HG03575 (cell line): ENCODE measurements around the gene MYCBPAP.

Experiments
- ATAC-seq: cut with Tn5 transposase; IDR thresholded peaks from one replicate; pipeline ENCODE4 v1.9.1; 2021; ENCODE audit not compliant: unreplicated experiment, insufficient number of reproducible peaks, low FRiP score; ENCODE audit errors: extremely low read depth

Gene MYCBPAP

DNA sequence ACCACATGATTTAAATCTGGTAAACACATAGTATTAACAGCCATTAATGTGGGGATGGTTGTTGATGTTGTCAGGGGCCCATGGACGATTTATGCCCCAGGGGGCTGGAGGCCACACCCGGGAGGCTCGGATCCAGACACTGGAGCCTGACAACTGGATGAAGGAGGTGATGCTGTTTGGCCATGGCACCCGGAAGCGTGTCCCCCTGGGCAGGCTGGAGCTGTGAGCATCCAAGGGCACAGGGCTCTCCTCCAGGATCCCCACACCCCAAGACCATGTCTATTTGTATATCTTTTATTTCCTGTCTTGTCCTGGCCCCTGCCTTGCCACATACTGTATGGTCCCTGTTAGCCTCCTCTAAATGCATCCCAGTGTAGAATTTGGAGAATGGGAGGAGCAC, 25.0 kb upstream of the MYCBPAP start:
- no peak for ATAC-seq

DNA sequence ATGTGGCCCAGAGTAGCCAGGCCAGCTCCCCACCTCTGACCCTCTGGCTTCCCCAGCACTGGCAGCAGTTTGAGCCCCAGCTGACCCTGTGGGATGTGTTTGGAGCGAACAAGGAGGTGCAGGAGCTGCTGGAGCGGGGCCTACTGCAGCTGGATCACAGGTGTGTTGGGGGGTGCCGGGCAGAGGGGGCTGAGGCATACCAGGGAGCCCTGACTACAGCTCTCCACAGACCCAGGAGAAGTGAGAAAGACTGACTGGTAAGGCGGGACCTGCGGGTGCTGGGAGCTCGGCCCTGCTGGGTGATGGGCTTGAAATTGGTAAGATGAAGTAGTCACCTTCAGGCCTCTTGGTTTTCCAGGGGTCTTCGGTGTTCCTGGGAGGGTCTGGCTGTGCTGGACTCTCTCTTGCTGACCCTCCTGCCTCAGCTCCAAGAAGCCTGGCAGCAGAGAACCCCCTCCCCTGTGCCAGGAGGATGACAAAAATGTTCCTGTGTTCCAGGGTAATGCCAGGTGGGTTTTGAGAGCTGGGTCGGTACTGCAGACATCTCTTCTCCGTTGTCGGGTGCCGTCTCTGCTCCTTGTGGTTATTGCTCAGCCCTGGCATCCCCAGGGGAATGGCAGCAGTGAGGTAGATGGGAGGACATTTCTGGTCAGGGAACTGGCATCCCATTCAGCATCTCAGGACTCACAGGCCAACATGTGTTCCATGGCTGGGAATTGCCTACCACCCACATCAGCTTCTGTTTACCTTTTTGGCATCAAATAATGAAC, 23.7 kb upstream of the MYCBPAP start:
- no peak for ATAC-seq

DNA sequence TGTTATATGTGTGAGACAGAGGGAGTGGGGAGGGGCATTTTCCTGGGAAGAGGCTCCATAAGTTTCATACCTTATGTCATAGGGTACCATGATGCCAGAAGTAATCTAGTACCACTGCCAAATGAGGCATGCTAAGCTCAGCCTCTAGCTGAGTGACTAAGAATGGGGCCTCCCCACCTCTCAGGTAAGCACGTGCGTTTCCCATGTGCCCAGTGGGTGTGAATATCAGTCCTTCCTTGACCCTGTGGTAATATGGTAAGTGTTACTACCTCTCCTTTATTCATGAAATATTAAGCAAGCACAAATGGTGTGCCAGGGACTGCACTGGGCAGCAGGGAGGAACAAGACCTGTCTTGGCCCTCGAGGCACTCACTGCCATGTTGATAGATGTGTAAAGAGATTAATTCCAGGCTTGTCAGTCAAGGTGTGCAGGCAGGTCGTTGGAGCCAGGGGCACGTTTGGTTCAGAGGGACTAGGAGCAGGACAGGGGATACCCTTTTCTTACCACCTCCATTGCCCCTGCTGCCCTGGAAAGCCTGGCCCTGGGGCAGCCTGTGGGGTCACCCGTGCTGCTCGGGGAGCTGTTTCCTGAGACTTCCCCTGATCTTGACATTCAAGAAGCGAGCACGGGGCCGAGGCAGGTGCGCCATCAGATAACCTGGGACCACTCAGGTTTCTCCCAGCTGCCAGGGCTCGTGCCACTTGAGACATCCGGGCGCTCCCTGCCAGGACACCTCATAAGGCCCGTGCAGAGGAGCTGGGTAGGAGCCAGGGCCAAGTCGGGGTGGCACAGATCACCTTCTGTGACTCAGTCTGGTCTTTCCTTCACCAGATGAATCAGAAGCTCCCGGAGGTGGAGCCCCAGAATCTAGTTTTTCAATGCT, 20.8 kb upstream of the MYCBPAP start:
- ATAC-seq, result no peak

DNA sequence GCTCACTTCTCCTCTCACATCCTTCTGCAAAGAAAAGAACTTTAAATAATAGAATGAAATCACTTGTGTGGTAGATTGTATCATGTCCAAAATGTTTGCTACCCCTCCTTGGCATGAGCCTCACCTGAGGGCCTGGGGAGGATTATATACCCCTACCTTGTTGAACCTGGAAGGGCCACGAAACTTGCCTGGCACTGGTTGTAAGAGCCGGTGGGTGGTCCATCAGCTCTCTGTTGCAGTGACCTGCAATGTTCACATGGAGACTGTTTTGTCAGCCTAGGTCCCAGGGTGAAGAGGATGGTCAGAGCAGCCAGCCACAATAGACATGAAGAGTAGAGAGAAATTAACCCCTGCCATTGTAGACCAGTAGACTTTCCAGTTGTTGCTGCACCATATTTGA, 19.4 kb upstream of the MYCBPAP start:
- ATAC-seq, result no peak

DNA sequence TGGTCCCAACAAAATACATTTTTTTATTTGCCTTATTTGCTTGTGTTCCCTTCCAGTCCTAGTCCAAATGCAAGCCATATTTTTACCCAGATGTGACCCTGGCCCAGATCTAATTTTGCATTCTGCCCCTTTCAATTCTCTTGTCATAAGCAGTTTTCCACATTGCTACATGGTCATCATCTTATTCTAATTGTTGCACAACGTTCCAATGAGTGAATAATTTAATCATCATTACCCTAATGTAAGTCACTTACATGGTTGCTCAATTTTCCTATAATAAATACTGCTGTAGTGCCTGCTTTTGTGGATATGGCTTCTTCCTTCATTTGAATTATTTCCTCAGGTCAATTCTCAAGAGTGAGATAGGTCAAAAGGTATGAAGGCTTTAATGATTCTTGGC, 16.7 kb upstream of the MYCBPAP start:
- ATAC-seq, result no peak

DNA sequence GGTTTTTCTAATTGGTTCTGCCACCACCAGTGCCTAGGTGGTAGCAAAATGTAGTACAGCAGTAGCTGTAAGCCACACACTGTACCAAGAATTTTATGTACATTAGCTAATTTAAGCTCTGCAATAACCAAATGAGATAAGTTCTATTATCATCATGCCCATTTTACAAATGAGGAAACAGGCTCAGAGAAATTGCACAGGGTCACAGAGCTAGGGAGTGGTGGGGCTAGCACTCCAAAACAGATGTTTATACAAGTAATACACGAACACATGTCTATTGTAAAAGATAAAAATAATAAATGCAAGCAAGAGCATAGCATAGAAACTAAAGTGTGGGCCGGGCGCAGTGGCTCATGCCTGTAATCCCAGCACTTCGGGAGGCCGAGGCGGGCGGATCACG, 16.0 kb upstream of the MYCBPAP start:
- no peak for ATAC-seq

DNA sequence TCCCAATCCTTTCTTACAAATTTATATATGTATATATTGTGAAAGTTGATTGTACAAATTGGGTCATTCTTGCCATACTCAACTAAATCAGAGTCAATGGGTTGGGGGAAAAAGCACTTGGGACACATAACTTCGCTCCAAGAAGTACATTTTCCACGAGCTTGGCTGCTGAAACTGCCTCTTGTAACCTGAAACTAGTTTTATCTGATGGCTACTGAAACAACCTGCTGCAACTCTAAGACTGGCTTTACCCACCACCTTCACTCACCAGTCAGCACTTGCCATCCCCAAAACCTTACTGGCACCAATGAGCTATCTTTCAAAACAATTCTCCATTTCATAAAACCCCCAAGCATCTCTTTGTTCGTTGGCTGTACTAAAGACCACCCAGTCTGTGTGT, 14.5 kb upstream of the MYCBPAP start:
- ATAC-seq, result no peak

DNA sequence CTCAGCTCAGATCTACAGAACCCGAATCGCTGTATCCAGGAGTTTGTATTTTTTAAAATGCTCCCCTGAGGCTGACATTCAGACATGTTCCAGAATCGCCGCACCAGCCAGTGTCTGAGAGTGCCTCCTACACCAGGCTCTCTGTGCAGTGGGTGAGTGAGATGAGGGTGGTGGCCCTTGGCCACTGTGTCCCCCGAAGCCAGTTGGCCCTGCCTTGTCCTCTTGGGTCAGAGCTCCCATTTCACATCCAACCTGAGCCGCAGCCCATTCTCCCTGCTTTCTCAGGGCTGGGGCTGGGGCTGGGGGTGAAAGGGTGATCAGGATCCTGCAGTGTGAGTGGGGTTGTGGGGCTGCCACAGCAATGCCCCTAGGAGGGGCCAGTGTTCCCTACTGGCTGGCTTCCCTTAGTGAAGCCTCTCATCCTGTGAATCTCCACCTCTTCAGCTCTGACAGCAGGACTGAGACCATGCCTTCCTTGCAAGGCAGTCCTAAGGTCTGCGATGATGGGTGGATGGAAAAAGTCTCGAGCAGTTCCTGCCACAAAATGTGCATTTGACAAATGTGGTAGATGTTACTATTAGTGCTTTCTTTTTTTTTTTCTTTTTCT, 12.9 kb upstream of the MYCBPAP start:
- no peak for ATAC-seq

DNA sequence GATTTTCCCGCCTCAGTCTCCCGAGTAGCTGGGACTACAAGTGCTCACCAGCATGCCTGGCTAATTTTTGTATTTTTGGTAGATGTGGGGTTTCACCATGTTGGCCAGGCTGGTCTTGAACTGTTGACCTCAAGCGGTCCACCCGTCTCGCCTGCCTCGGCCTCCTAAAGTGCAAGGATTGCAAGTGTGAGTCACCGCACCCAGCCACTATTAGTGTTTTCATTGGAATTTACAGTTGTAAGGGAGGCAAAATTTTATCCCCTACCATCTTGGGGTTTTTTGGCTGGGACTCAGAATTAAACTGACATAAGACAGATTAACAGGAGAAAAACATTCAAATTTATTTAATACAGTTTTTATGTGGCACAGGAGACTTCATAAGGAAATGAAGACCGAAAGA, 12.3 kb upstream of the MYCBPAP start:
- ATAC-seq, result no peak

DNA sequence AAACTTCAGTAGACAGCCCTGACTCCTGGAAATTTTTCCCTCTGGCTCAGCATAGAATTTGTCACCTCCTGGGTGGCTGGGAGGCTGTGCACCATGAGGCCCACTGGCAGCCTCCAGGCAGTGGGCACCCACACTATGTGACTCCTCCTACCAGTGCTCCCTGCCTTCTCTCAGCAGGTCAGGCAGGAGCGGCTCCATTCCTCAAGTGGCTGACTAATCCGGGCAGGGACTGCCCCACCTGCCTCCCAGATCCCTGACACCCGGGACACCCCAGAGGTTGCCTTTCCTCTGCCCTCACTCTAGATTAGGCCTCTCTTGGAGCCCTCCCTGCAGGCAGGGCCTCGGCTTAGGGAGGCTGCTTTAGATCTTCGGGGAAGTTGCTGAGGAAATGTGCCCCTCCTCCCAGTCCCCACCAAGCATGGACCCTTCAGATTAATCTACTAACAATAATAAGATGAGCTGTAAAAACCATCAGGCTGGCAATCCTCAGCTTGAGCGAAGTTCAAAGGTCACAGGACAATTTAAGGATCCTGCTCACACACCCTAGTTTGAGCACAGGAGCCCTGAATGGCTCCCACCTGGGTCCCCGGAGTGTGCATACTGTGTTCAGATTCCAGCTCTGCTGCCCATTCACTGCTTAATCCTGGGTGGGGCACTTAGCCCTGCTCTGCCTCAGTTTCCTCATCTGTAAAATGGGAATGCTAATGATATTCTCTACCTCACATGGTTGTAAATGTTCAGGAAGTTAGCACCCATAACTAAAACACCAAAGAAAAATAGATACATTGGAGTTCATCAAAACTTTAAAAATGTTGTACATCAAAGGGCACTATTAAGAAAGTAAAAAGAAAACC, 10.0 kb upstream of the MYCBPAP start:
- no peak for ATAC-seq

DNA sequence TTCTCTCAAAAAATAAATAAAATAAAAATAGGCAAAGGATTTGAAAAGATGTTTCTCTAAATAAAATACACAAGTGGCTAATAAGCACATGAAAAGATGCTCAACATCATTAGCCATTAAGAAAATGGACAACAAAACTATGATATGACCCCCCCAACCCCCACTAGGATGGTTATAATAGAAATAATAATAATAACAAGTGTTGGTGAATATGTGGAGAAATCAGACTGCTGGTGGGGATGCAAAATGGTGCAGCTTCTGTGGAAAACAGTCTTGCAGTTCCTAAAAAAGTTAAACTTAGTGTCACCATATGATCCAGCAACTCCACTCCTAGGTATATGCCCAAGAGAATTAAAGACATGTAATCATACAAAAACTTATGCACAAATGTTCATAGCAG, 9.0 kb upstream of the MYCBPAP start:
- ATAC-seq, result no peak

DNA sequence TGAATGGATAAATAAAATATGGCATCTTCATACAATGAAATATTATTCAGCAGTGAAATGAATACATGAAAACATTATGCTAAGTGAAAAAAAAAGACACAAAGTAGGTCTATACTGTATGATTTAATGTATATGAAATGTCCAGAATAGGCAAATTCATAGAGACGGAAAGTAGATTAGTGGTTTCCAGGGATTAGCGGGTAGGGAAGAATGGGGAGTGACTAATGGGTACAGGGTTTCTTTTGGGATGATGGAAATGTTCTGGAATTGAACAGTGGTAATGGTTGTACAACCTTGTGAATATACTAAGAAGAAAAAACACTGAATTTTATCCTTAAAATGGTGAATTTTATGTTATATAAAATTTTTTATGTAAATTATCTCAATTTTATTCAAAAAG, 8.5 kb upstream of the MYCBPAP start:
- no peak for ATAC-seq

DNA sequence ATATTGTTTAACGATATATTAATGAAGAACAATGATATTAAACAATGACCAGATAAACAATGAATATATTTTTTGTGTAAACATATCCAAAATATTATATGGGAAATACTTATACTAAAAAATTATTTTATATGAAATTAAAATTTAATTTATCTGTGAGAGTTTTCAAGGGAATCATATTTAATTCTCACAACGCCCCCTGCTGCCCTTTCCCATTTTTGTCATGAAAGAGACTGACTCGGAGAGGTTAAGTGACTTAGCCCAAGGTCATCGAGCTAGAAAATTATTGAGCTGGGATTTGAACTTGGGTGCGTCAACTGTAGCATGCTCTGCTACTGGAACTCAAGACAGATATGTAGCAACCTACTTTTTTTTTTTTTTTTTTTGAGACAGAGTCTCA, 7.2 kb upstream of the MYCBPAP start:
- ATAC-seq, result no peak

DNA sequence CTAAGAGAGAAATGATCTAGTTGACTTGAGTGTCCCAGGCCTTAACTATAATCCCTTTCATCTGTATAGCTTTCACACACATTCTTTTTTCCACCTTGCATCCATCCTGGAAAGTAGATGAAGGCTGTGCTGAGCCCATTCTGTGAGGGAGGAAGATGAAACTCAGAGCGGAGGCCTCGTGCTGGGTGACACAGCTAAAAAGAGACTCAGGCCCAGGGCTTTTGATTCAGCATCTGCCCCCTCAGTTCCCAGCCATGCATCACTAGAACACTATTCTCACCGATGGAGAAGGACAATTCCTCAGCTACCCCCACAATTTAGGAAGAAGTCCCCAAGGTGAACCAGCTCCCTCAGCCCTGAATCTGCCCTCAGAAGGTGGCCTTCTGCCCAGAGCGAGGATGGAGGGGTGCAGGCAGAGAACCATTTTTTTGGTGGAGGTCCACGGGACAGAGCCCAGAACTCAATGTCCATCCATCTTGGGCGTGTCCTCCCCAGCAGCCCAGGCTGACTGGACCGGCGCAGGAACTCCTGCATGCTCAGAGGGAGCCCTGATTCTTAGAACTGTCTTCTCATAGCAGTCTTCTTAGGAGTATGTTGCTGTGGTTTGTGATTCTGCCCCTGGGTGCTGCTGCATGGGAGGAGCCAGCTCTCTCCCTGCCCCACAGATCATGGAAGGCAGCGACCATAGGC, 5.8 kb upstream of the MYCBPAP start:
- ATAC-seq, result no peak

DNA sequence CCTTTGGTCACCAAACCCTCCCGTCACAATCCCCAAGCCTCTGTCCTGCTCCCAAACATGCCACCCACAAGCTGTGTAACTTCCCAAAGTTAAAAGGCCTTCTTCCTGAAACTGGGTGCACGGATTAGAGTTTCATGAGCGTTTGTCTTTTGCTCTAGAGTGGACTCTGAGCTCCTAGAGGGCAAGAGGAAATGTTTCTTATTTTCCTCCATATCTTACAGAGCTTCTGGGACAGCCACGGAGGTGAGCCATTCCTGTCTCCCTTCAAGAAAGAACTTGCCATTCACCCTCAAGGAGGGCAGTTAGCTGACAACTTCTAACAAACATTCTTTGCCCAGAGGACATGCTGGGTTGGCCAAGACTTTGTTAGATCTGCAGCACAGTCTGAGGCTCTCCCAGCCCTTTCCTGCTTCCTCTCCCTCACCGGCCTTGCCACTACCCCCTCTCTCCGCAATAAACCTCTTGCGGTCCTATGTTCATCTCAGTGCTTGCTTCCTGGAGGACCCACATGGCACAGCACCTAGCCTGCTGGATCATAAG, 2.6 kb upstream of the MYCBPAP start:
- no peak for ATAC-seq

DNA sequence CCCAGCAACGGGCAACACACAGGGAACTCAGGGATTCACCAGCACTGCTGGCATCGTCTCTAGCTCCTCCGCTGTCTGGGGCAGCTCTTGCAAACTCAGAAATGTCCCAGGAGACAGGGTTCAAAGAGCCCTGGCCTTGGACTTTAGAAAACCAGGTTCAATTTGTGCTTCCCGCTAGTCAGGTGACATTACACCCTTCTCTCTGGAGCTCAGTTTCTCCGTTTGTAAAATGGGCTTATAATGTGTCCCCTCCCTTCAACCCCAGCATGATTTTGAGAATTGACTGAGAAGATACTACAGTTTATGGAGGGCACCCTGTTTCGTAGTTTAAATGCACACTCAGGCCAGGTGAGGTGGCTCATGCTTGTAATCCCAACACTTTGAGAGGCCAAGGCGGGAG, 1.9 kb upstream of the MYCBPAP start:
- ATAC-seq, result no peak

DNA sequence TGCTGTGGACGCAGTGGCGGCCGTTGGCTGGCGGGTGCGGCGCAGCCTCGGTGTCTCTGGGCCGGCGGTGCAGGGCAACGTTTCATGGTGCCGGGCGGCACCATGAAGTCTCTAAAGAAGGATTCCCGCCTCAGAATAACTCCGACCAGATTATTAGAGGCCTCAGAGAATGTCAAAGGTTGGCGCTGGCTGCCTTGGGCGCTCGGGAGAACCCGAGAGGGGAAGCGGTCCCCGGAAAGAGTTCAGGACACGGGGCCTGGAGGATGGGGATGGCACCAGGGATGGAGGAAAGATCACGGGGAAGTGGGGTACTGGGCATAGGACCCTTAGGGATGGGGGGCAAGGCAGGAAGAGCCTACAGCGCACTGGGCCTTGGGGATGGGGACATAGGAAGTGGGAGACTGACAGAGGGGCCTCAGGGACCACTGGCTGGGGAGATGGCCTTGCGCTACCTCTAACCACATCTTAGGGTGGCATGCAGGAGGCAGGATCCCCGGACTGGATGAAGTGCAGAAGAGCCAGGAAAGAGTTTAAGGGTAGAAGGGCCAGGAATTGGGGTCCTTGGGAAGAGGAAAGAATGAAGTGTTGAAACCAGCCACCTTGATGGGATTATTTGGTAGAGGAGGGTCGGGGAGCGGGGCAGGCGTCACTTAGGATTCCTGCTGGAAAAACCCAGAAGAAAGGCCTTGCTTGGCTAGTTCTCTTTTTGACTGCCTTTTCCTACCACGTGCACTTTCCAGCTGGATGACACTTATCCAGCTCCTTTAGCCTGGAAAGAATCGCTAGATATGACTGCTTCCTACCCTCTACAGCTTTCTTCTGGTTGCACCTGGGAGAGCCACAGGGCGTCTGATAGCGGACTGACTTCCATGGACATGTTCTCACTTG, 578 bp downstream of the MYCBPAP start:
- ATAC-seq, result no peak
